ENCODE data around the gene EDDM3A.

Gene EDDM3A

GRCh38 chr14:20714593-20715250 lies 31.0 kb upstream of the EDDM3A start (continued):
- TF ChIP-seq ZNF48 (tag by site-specific recombination; IDR thresholded peaks at IDR 0.05) (no peak), ZNF157 (tag by site-specific recombination; IDR thresholded peaks at IDR 0.05) (no peak), OSR2 (tag by site-specific recombination; IDR thresholded peaks at IDR 0.05) (peak; percentile 62), ZNF335 (tag by site-specific recombination; conservative IDR thresholded peaks at IDR 0.05) (peak; percentile 61), SALL2 (tag by site-specific recombination; IDR thresholded peaks at IDR 0.05; ENCODE audit: borderline replicate concordance) (no peak), EGR2 (tag by site-specific recombination; IDR thresholded peaks at IDR 0.05; ENCODE audit: low read depth) (no peak), ZFP69B (tag by site-specific recombination; IDR thresholded peaks at IDR 0.05) (no peak)

GRCh38 chr14:20719777-20720176 lies 25.9 kb upstream of the EDDM3A start:
- Histone ChIP-seq H3K4me3 (ENCODE audit: low read depth, low read length) (no peak overlapping the region), H3K36me3 (ENCODE audit: control insufficient read depth in 2 of 2, insufficient read depth in 1 of 2, low read length in 2 of 2) (no peaks in the 10 kb centered on the region), H3K4me1 (ENCODE audit: control insufficient read depth, insufficient read depth, low read length) (no peaks in the 10 kb centered on the region), H3K27ac (ENCODE audit: extremely low read depth, low read depth, low read length) (no peak overlapping the region), H3K9me3 (ENCODE audit: control insufficient read depth, insufficient read depth, low read depth, low read length) (no peaks in the 10 kb centered on the region)
- ChIA-PET CTCF (interaction anchor here (0.7 kb wide), 1 partner anchor 21 kb away, joined by 3 read pairs; no protein-coding TSS in a partner anchor), POLR2A (no interaction called here)
- no peak for TF ChIP-seq ZNF157 (tag by site-specific recombination; IDR thresholded peaks at IDR 0.05)

- ChIA-PET POLR2A (no interaction called here), CTCF (no interaction called here)
- H3K4me3 ChIP-seq (ENCODE audit: low read depth, low read length), result no peak overlapping the region
- no peak overlapping the region for H3K27ac ChIP-seq (ENCODE audit: extremely low read depth, low read depth, low read length)
- H3K36me3 ChIP-seq (ENCODE audit: control insufficient read depth in 2 of 2, insufficient read depth in 1 of 2, low read length in 2 of 2), result no peaks in the 10 kb centered on the region
- TF ChIP-seq ZNF449 (tag by site-specific recombination; IDR thresholded peaks at IDR 0.05) (no peak), ZNF37A (tag by site-specific recombination; IDR thresholded peaks at IDR 0.05) (no peak), ZNF560 (tag by site-specific recombination; IDR thresholded peaks at IDR 0.05; ENCODE audit: borderline replicate concordance) (no peak), ZNF843 (tag by site-specific recombination; IDR thresholded peaks at IDR 0.05) (no peak), ZNF658 (tag by site-specific recombination; IDR thresholded peaks at IDR 0.05) (no peak), KLF1 (tag by site-specific recombination; IDR thresholded peaks at IDR 0.05) (no peak), ZBTB21 (tag by site-specific recombination; IDR thresholded peaks at IDR 0.05) (no peak), ZNF776 (tag by site-specific recombination; IDR thresholded peaks at IDR 0.05; ENCODE audit: borderline replicate concordance) (no peak), ZNF629 (tag by site-specific recombination; IDR thresholded peaks at IDR 0.05) (no peak), ZNF169 (tag by site-specific recombination; IDR thresholded peaks at IDR 0.05) (no peak), ZFP41 (tag by site-specific recombination; IDR thresholded peaks at IDR 0.05; ENCODE audit: borderline replicate concordance) (no peak), YY2 (tag by site-specific recombination; IDR thresholded peaks at IDR 0.05) (no peak)
- TF ChIP-seq, protein P1, sequence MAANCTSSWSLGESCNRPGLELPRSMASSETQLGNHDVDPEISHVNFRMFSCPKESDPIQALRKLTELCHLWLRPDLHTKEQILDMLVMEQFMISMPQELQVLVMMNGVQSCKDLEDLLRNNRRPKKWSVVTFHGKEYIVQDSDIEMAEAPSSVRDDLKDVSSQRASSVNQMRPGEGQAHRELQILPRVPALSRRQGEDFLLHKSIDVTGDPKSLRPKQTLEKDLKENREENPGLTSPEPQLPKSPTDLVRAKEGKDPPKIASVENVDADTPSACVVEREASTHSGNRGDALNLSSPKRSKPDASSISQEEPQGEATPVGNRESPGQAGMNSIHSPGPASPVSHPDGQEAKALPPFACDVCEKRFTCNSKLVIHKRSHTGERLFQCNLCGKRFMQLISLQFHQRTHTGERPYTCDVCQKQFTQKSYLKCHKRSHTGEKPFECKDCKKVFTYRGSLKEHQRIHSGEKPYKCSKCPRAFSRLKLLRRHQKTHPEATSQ (tag by site-specific recombination; IDR thresholded peaks at IDR 0.05), result no peak
- H3K4me1 ChIP-seq (ENCODE audit: control insufficient read depth, insufficient read depth, low read length), result no peaks in the 10 kb centered on the region
- no peaks in the 10 kb centered on the region for H3K9me3 ChIP-seq (ENCODE audit: control insufficient read depth, insufficient read depth, low read depth, low read length)
These were observed 24.9 kb upstream of the EDDM3A start for GRCh38 chr14:20720741-20721140.

Data from HEK293 (cell line).